ENCODE measurements around the gene C4orf50.

Gene C4orf50

DNA sequence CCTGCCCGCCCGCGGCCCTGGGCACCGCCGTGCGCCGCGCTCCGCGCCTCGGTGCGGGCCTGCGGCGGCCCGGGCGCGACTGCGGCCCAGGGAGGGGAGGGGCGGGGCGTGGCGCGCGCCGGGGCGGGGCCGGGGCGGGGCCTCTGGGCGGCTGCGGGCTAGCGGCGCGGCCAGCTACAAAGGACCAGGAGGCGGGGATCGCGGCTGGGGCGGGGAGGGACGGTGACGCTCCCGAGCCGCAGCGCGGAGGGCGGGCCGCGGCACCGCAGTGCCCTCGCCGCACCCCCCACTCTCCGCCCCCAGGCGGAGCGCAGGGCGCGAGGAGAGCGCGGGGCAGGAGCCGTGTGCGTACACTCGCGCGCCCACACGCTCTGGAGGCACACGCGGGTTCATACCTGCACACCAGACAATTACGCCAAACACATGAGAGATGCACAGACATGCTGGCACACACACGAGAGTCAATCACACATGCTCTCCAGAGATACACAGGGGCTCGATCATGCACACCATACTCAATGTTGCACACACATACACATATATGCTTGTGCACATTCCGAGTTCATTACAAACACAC lies 125.1 kb downstream of the C4orf50 start, which contains the start of gene CRMP1:
TSS of gene CRMP1 (minus strand) at position 83 of the 577 bp plus-strand sequence. CDS start 117 bp downstream, outside the sequence.
- TF ChIP-seq GATA3 (IDR thresholded peaks at IDR 0.05; ENCODE audit: low read depth, low read length) (no peak), GATA2 (IDR thresholded peaks at IDR 0.05; ENCODE audit: low read depth, low read length) (no peak)

DNA sequence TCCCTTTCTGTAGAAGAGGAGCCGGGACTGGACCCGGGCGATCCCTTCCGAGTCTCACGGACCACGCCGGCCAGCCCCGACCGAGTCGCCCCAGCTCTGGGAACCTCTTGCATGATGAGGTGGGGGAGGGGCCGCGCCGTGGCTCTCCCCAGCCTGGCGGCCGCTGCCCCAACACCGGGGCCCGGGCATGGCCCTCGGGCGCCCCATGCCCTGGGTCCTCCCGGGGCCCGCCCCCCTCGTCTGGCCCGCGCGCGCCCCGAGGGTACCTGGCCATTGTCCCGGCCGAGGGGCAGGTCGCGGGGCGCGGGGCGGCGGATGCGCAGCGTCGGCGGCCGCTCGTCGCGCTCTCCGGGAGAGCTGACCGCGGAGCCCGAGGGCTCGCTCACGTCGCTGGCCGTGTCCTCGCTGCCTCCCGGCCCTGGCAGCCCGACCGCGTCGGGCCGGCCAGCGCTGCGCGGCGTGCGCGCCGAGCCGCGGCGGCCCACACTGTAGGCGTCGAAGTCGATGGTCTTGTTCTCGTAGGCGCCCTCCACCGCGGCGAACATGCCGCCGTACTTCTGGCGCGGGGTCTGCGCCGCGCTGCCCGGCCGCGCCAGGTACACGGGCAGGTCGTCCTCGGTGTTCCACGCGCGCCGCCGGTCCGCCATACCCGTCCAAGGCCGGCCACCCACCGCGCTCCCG lies 125.8 kb downstream of the C4orf50 start:
- TF ChIP-seq GATA3 (IDR thresholded peaks at IDR 0.05; ENCODE audit: low read depth, low read length) (no peak), GATA2 (IDR thresholded peaks at IDR 0.05; ENCODE audit: low read depth, low read length) (no peak)

DNA sequence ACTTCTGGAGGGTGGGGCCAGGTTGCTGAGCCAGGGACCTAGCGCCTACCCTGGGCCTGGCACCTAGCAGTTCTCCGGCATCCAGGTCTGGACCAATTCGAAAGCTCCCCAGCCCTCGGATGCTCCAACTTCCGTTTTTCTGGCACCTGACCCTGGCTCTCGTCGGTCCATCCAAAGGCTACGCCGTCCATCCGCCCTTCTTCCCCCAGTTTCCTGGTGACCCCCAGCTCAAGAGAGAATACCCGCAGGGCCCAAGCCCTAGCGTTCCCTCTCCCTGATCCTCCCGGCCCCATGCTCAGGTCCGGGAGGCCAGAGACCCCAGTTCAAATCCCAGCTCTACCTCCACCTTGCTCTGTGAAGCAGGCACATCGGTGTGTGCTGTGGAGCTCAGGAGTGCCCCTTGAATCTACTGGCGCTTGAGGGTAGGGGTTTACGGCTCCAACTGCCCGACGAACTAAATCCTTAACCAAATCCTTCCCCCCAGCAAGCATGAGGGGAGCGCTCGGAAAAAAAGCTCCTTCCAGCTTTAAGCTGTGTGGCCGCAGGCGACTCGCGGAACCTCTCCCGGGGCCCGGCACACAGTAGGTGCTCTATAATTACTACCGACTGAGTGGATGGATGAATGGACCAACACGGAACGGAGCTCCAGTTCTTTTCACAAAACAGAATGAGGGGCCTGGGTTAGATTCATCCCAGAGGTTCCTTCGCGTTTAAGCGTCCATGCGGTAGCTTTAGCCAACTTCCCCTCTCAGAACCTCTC lies 126.5 kb downstream of the C4orf50 start:
- TF ChIP-seq GATA2 (IDR thresholded peaks at IDR 0.05; ENCODE audit: low read depth, low read length) (no peak), GATA3 (IDR thresholded peaks at IDR 0.05; ENCODE audit: low read depth, low read length) (no peak)

DNA sequence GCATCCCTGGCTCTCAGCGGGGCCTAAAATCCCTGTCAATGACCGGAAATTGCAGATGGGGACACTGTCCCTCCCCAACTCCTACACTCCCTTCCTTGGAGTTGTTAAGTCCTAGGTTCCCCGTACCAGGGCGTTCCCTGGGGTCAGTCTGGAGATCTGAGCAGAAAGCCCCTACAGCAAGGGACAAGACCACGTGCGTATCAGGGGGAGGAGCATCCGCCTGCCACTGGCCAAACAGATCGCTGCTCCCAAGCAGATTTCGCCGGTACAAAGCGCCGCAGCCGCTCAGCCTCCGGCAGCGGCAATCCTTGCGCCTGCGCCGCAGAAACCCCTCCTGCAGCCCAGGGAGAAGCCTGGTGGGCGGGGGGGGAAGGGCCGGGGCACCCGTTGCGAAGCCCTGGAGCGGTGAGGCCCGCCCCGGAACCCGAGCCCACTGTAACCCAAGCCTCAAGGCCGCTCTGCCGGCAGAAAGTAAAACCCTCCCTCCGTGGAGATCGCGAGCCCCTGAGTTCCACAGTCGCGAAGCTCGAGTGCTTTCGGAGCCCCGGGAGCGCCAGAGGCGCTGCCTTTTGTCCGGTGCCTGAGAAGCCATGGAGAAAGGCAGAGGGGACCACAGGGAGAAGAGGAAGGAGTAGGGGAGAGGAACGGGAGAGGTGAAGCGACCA lies 128.0 kb downstream of the C4orf50 start:
- TF ChIP-seq GATA2 (IDR thresholded peaks at IDR 0.05; ENCODE audit: low read depth, low read length) (no peak), GATA3 (IDR thresholded peaks at IDR 0.05; ENCODE audit: low read depth, low read length) (no peak)

DNA sequence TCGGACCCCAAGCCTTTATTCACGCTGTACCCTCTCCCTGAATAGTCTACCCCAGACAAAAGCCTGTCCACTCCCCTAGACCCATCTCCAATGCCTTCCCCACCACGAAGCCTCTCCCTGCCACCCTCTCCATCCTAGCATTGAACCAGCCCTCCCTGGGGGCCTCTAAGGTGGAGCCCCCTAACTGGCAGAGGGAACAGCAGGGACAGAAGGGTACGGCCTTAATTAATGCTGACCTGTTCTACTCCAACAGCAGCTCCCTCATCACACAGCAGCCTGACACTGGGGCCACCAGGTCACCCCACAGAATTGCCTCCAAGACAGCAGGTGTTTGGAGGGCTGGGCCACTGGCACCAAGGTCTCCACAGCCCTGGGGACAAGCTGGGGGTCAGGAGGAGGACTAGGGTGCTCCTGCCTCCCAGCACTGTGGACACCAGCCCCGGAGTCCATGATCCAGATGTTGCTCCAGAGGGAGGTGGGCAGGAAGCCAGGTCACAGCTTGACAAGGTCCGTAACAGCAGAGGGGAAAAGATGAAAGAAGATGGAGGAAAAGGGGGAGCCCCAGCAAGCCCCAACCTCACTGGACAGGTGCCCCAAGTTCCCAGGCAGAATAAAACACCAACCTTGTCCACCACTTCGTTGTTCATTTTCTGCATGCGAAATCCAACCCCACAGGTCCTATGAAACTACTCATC lies 129.1 kb downstream of the C4orf50 start:
- no peak for TF ChIP-seq GATA2 (IDR thresholded peaks at IDR 0.05; ENCODE audit: low read depth, low read length)
- TF ChIP-seq GATA3 (IDR thresholded peaks at IDR 0.05; ENCODE audit: low read depth, low read length) = no peak

DNA sequence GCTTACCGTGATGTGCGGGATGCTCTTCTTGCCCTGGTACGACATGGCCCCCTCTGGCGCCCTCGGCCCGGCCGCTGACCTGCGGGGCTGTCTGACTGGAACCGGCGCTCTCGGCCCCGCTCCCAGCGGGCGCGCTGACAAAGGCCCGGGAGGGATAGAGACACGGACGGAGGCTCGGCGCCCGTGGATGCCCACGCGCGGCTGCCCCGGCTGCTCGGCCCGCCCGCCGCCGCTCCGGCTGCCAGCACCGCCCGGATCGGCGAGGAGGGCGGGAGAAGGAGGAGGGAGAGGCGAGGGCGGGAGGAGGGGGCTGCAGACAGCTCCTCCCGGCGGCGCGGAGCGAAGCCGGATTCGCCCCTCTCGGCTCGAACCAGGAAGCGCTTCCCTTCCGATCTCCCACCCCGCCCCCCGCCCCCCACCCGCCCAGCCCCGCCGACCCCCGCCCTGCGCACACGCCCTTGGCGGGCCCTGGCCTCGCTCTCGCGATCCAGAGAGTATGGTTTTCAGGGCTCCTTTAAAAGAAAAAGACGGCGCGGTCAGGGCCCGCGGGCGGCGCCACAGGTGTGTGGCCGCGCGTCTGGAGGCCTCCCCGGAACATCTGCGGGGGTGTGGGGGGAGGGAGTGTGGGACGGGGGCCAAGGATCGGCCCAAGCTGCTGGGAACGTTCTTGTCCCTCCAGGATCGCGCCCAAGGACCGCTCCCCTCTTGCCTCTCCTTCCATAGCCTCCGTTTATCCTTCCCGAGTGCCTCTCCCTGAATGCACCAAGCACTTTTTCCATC lies 129.8 kb downstream of the C4orf50 start:
- no peak for TF ChIP-seq GATA2 (IDR thresholded peaks at IDR 0.05; ENCODE audit: low read depth, low read length)
- no peak for TF ChIP-seq GATA3 (IDR thresholded peaks at IDR 0.05; ENCODE audit: low read depth, low read length)

DNA sequence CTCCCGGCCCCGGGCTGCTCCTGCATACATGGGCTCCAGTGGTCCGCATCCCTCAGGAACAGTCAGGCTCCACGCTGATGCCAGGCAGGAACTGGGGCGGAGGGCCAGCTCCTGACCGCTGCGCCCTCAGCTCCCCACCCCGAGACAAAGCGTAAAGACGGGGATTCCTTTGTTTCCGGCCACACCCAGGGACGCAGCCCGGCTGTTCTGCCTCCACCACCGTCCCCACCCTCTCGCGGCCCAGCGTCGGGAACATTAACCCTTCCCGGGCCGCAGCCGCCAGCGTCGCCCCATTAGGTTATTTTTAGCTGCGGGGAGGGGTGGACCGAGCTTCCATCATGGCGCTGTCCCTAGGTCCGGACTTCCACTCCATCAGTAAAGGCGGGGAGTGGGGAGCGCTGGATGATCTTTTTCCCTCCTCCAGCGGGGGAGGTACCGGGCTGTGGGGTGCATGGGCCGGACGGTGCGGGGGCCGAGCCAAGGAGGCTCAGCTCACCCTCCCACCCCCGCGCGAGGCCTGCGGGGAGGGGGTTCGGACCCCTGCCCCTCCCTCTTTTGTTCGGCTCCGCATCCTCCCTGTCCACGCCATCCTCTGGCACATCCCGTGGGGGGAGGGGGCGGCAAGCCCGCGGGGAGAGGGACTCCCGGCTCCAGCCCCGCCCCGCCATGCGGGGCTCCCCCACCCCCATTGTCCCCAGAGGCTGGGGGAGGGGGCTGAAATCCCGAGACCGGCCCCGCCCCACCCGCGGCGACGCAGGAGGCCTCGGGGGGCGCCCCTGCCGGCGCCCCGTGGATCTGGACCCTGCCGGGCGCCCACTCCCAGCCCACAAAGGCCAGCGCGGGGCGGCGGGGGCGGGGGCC lies 130.6 kb downstream of the C4orf50 start:
- no peak for TF ChIP-seq GATA2 (IDR thresholded peaks at IDR 0.05; ENCODE audit: low read depth, low read length)
- TF ChIP-seq GATA3 (IDR thresholded peaks at IDR 0.05; ENCODE audit: low read depth, low read length) = no peak

DNA sequence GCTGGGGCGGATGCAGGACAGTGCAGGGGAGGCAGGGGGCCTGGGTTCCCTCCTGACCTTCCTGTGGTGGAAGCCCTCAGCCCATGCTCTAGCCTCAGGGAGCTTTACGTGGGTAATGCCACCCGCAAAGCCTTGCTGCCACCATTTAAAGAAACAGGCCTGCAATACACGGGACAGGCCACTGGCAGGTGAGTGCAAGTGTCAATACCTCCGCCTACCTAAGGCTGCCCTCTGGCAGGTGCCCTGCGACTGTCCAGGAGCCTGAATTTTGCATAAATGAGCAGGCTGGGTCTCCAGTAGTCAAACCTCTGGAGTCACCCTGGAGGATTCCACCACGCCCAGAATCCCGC lies 131.2 kb downstream of the C4orf50 start:
- TF ChIP-seq GATA3 (IDR thresholded peaks at IDR 0.05; ENCODE audit: low read depth, low read length) (no peak), GATA2 (IDR thresholded peaks at IDR 0.05; ENCODE audit: low read depth, low read length) (no peak)

DNA sequence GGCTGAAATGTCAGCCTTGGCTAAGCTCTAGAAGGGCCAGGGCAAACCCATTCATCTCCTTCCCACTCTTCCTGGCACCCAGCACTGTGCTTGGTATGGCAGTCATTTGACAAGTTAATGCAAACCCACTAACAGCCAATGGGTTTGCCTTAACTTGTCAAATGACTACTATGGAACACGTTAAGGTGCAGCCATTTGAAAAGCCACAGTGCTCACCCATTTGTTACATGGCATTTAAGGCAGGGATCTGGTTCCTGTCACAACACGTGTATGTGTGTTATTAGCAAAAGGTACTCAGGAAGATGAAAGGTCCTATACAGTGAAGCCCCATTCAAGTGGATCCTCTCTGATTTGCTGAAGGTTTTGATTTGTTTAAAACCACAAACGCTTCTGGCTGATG lies 132.5 kb downstream of the C4orf50 start:
- TF ChIP-seq GATA2 (IDR thresholded peaks at IDR 0.05; ENCODE audit: low read depth, low read length) (no peak), GATA3 (IDR thresholded peaks at IDR 0.05; ENCODE audit: low read depth, low read length) (no peak)

DNA sequence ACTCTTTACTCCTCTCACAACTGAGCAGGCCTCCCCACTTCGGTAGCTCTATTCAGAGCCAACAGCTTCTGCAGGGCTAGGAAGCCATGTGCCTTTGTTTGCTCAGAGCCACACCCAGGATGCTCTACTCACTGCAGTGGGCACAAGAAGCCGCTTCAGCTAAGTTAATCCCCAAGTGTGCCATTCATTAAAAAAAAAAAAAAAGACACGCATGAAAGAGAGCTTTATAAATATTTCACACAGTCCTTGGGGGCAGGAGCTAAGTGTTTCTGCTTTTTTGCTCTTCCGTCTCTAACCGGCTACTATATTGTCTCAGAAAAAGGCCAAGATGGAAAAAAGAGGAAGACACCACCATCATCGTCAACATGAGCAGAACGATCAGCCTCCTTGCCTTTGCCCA lies 133.4 kb downstream of the C4orf50 start:
- no peak for TF ChIP-seq GATA3 (IDR thresholded peaks at IDR 0.05; ENCODE audit: low read depth, low read length)
- TF ChIP-seq GATA2 (IDR thresholded peaks at IDR 0.05; ENCODE audit: low read depth, low read length) = no peak

DNA sequence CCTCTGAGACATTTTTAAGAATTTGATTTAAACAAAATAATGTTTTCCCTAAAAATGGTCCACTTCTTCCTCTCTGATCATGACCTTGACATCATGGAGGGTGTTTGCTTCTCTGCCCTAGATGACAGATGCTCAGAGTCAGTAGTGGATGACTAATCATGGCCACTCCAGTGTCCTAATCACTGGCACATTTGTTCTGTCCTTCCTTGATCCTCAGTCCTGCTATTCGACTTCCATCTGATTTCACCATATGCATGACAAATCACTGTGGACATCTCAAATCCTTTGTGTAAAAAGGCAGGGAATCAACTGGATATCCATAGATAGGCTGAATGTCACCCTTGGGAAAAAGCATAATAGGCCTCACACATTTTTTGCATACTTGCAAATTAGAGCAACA lies 134.3 kb downstream of the C4orf50 start:
- no peak for TF ChIP-seq GATA3 (IDR thresholded peaks at IDR 0.05; ENCODE audit: low read depth, low read length)
- no peak for TF ChIP-seq GATA2 (IDR thresholded peaks at IDR 0.05; ENCODE audit: low read depth, low read length)

DNA sequence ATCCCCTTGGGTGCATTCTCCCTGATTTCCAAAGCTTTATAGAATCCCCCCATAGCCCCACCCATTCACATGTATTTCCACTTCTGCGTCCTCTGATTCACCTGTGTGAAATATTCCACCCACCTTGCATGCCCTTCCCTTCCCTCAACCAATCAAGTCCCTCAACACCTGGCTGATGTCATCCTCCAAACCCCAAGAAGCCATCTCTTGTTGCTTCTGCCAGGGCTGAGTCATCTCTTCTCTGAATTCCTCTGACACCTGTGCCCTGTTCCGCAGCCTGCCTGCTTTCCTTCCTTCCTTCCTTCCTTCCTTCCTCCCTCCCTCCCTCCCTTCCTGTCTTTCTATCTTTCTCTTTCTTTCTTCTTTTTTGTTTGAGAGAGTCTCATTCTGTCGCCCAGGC lies 135.3 kb downstream of the C4orf50 start:
- no peak for TF ChIP-seq GATA2 (IDR thresholded peaks at IDR 0.05; ENCODE audit: low read depth, low read length)
- no peak for TF ChIP-seq GATA3 (IDR thresholded peaks at IDR 0.05; ENCODE audit: low read depth, low read length)
